Breast epithelium (tissue), 4 donors: ENCODE data around the gene FHIT. TPM values are rescaled to one million over a fixed set of nuclear protein-coding genes. Genes with fewer than 3 reads are reported as not detected.

Experiments used
- DNase-seq, 2 donors: peaks; one replicate each; pipeline ENCODE4 v3.0.0-alpha.2; 2019; ENCODE audit warnings: low spot score in 2 of 2
- H3K27ac ChIP-seq, 2 donors: fragments of 200-600 bp; sonication (generic) in 1 of 2; one replicate each; pipeline ENCODE4 v1.5.1; 2016 to 2019; ENCODE audit warnings: mild to moderate bottlenecking in 1 of 2
- H3K27me3 ChIP-seq, 2 donors: fragments of 200-600 bp; sonication (generic) in 1 of 2; one replicate each; pipeline versions ENCODE4 v1.5.1 to v1.6.0; 2017 to 2019; ENCODE audit warnings: control low read depth in 1 of 2, mild to moderate bottlenecking in 1 of 2
- H3K36me3 ChIP-seq: fragments of 200-600 bp; one replicate; pipeline ENCODE4 v1.5.1; 2019
- H3K4me1 ChIP-seq, 2 donors: fragments of 200-600 bp; sonication (generic); one replicate each; pipeline ENCODE4 v1.5.1; 2016 to 2019; ENCODE audit warnings: control low read depth in 1 of 2
- H3K4me3 ChIP-seq, 3 donors: fragments of 200-600 bp; sonication (generic); 1 replicate in 2 of 3; 2 replicates in 1 of 3; pipeline ENCODE4 v1.5.1; 2016 to 2019; ENCODE audit warnings: mild to moderate bottlenecking in 3 of 3, moderate library complexity in 2 of 3
- H3K9me3 ChIP-seq, 2 donors: fragments of 200-600 bp; sonication (generic) in 1 of 2; one replicate each; pipeline ENCODE4 v1.5.1; 2016 to 2019; ENCODE audit warnings: control low read depth in 1 of 2
- POLR2A ChIP-seq: fragments of 450-650 bp; IDR thresholded peaks from one replicate; pipeline ENCODE4 v1.6.1; 2016; ENCODE audit warnings: antibody characterized with exemption, mild to moderate bottlenecking, moderate library complexity
- POLR2AphosphoS5 ChIP-seq, 3 donors: sonication (generic); formaldehyde crosslinking; IDR thresholded peaks; one replicate each; pipeline ENCODE4 v1.6.1; 2017; ENCODE audit warnings: antibody characterized with exemption in 3 of 3
- intact Hi-C: fragments of 100-400 bp; cut with DNase I; formaldehyde crosslinking; loops from one replicate; pipeline ENCODE4 v1.15.1; 2023; ENCODE audit warnings: low total_unique reads
- total RNA-seq, 3 donors: library from RNA; depleted of rRNA; stranded (reverse); fragments of >200 nt; gene quantifications; one replicate each; pipeline ENCODE4 v1.1.0, GENCODE V29; 2016
- TF ChIP-seq, protein P1 (sequence below), 3 donors: fragments of 450-650 bp; IDR thresholded peaks; one replicate each; pipeline ENCODE4 v1.5.1; 2016 to 2017; ENCODE audit warnings: antibody characterized with exemption in 3 of 3, mild to moderate bottlenecking in 3 of 3, moderate library complexity in 3 of 3

The FHIT gene
- total RNA-seq, 3 donors from 2014 or later = 9.0 to 19.2 (median 17.7) TPM

DNA sequence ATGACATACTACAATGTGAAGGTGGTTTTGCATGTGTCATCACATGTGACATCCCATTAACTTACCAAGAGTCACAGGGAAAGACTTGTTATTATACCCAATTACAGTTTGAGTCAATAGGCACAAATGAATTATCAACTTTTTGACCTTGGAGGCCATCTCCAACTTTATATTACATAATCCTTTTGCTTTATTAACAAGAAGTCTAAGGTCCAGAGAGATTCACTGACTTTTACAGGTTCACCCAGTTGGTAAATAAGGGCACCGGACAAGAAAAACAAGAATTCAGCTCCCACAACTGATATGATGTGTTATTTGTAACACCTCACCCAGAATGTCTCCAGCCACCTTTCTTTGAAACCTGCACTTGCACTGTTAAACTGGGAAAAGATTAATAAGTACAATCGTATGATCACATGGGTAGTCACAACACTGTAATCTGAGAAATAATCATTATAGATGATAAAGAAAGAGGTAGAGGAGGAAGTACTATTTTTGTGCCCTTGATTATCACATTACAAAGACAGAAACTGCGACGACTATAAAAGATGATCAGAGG, 928.9 kb downstream of the FHIT start:
- Histone ChIP-seq H3K4me1 (no peaks in the 10 kb centered on the region), H3K27me3 (no peaks in the 10 kb centered on the region), H3K4me3 (no peak overlapping the region), H3K9me3 (no peaks in the 10 kb centered on the region), H3K36me3 (no peaks in the 10 kb centered on the region), H3K27ac (no peak overlapping the region)
- TF ChIP-seq POLR2A (no peak), POLR2AphosphoS5 (IDR thresholded peaks at IDR 0.05) (no peak)
- TF ChIP-seq, protein P1, sequence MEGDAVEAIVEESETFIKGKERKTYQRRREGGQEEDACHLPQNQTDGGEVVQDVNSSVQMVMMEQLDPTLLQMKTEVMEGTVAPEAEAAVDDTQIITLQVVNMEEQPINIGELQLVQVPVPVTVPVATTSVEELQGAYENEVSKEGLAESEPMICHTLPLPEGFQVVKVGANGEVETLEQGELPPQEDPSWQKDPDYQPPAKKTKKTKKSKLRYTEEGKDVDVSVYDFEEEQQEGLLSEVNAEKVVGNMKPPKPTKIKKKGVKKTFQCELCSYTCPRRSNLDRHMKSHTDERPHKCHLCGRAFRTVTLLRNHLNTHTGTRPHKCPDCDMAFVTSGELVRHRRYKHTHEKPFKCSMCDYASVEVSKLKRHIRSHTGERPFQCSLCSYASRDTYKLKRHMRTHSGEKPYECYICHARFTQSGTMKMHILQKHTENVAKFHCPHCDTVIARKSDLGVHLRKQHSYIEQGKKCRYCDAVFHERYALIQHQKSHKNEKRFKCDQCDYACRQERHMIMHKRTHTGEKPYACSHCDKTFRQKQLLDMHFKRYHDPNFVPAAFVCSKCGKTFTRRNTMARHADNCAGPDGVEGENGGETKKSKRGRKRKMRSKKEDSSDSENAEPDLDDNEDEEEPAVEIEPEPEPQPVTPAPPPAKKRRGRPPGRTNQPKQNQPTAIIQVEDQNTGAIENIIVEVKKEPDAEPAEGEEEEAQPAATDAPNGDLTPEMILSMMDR (IDR thresholded peaks at IDR 0.05) = no peak
- no peak for DNase-seq
- intact Hi-C loops = no loop called here

DNA sequence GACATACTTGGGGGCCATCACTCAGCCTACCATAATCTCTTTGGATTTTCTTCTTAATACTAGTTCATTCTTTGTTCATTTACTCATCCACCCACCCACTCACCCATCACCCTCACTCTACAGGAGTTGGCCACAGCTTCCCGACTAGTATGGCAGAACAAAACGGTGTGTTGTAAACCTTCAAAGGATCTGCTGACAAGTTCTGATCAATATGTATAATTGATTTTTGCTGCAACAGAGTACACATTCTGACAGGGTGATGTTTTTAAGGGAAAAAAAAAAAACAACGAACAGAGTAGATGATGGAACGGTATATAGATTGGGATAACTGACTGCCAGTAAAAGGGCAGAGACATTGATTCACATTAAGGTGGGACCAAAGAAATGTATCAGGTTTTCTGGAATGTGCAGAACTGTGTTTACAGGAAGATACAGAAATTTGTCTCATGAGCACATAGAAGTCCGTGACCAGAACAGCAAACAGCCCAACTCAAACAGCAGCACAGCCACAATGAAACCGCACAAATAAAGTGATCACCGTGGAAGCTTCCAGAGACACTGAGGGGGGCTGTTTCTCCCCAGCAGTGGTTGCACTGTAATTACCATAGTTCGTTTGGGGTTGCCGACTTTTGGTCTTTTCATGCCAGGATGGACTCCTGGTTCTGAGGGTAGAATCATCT, 931.9 kb downstream of the FHIT start:
- Histone ChIP-seq H3K27me3 (no peaks in the 10 kb centered on the region), H3K4me3 (no peak overlapping the region), H3K27ac (no peak overlapping the region), H3K36me3 (no peaks in the 10 kb centered on the region), H3K9me3 (no peaks in the 10 kb centered on the region), H3K4me1 (no peaks in the 10 kb centered on the region)
- DNase-seq = no peak
- TF ChIP-seq POLR2A = no peak
- no peak for TF ChIP-seq POLR2AphosphoS5 (IDR thresholded peaks at IDR 0.05)
- TF ChIP-seq, protein P1 (IDR thresholded peaks at IDR 0.05) = no peak
- intact Hi-C loops = no loop called here

DNA sequence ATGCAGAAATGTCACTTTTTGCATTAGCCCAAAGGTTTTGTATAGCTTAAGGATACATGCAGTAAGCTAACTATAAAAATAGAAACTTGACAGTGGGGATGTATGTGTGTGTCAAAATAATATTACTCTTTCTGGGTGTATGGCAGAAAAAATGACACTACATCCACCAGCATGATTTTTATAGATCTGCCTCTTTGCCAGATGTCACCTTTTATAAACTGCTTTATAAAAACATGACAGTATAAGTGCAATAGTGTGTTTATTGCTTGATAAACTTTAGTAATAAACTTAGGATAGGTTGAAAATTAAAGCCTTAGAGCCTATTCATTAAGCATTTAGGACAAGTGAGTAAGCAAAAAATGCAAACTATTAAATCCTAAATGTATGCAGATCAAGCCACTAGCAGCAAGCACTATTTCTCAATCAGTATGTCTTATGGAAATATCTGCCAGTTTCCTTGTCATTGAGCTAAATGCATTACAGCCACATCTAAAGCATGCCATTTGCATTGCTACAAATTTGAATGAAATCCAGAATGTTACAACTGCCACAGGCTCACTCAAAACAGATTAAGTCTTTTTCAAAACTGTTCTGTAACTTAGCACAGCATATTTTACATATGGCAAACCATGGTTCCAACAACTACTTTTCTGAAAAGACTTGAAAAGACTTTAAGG, 935.0 kb downstream of the FHIT start:
- no peak overlapping the region for H3K4me3 ChIP-seq
- no peaks in the 10 kb centered on the region for H3K36me3 ChIP-seq
- no peak for TF ChIP-seq POLR2A
- TF ChIP-seq, protein P1 (IDR thresholded peaks at IDR 0.05) = no peak
- no peak for TF ChIP-seq POLR2AphosphoS5 (IDR thresholded peaks at IDR 0.05)
- no peaks in the 10 kb centered on the region for H3K4me1 ChIP-seq
- no peak for DNase-seq
- H3K9me3 ChIP-seq = no peaks in the 10 kb centered on the region
- intact Hi-C loops = no loop called here
- no peaks in the 10 kb centered on the region for H3K27me3 ChIP-seq
- H3K27ac ChIP-seq = no peak overlapping the region

DNA sequence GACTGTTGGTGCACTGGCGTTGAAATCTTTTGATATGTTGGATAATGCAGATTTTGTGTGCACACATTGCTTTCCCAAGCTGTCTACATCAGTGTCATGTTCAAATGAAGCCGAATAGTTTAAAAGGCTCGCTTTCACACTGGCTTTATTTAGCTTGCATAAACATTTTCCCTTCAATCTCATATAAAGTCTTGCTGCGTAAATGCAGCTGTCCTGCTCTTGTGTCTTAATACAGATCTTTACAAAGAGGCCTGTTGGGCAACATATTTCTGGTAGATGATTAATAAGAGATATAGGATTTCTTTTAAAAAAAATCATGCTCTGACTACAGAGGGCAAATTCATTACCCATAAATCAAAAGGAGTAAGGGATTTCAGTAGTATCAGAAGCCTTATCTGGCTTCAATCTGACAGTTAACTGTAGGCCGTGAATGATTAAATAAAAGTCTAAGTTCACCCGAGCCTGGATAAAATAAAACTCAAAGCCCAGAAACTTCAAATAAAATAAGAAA, 937.2 kb downstream of the FHIT start:
- Histone ChIP-seq H3K27ac (no peak overlapping the region), H3K27me3 (no peaks in the 10 kb centered on the region), H3K4me3 (no peak overlapping the region), H3K4me1 (no peaks in the 10 kb centered on the region), H3K9me3 (no peaks in the 10 kb centered on the region), H3K36me3 (no peaks in the 10 kb centered on the region)
- intact Hi-C loops = loop anchor here (5.0 kb wide), 1 partner anchor 58 kb away; no protein-coding TSS in a partner anchor
- DNase-seq = no peak
- TF ChIP-seq POLR2AphosphoS5 (IDR thresholded peaks at IDR 0.05) = no peak
- no peak for TF ChIP-seq POLR2A
- TF ChIP-seq, protein P1 (IDR thresholded peaks at IDR 0.05) = no peak
